Stimulated activated CD8-positive, alpha-beta memory T cell treated with anti-CD3 and anti-CD28 coated beads, Interleukin-15, amount 100 ng/mL, for 4 hours (primary cell): ENCODE data around the gene CASD1.

Experiments
- DNase-seq, 2 donors: peaks; one replicate each; pipeline ENCODE4 v3.0.0-alpha.2; 2020; ENCODE audit warnings: low read depth in 2 of 2

CASD1 gene

DNA sequence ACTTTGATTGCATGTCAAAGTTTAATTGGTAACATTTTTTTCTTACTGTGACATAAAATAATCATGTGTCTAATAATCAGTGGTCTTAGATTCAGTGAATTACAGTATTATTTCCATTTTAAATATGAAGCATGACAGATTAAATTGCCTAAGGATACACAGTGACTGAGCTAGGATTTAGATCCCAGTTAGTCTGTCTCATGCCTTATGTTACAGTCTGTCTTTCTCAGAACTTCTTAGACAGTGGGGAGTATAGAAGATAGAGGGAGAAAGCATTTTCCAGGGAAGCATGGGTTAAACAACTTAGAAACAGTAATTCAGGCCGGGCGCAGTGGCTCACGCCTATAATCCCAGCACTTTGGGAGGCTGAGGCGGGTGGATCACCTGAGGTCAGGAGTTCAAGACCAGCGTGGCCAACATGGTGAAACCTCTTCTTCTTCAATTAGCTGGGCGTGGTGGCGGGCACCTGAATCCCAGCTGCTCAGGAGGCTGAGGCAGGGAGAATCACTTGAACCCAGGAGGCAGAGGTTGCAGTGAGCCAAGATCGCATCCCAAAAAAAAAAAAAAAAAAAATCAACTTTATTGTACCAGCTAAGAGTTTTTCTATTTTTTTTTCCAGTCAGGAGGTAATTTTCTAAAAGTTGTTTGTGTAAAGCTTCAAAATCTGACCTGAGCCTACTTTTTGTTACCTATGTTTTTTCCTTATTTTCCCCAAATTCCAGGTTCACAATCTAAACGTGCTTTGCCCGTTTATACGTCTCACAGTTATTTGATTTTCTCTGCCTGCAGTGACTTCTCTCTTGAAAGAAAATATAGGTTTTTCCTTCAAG, 3.3 kb downstream of the CASD1 start:
- no peak for DNase-seq

DNA sequence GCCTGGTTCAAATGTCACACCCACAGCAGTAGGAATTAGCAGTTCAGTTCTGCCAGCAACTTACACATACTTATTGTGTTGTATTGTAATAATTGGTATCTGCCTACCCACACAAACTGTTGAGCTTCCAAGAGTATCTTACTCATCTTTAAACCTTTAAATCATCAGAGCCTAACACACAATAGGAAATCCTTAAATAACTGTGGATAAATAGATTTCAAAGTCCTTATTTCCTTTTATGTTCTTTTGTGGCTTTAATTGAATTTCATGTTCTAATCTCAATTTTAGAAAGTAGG, 3.9 kb downstream of the CASD1 start:
- no peak for DNase-seq

DNA sequence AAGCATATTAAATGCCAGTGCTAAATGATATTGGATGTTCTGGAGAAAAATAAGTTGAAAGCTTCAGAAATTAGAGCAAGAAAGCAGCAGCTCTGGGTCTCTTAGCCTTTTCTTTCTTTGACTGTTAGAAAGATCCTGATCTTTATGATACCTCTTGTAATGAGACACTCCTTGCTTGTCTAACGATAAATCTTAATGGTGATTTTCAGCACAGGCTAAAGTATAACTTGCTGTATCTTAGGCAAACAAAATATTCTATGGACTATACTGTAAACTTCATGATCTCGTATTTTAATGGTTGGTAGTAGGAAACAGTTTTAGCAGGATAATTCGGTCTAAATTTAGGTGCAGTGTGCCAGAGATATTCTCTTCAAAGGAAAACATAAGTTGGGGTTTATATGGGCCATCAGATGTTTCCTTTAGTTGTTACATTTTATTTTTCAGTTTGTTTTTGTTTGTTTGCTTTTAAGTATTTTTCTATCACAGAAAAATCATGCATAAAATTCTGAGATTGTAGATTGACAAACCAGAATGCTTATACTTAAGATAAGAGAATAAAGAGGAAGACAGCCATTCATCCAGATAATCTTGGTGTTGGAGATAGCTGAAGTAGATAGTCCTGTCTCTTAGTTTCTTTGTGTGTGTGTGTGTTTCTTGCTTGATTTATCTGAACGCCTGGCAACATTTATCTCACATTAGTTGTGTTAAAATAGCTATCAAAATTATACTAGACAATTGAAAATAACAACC, 4.7 kb downstream of the CASD1 start:
- no peak for DNase-seq

DNA sequence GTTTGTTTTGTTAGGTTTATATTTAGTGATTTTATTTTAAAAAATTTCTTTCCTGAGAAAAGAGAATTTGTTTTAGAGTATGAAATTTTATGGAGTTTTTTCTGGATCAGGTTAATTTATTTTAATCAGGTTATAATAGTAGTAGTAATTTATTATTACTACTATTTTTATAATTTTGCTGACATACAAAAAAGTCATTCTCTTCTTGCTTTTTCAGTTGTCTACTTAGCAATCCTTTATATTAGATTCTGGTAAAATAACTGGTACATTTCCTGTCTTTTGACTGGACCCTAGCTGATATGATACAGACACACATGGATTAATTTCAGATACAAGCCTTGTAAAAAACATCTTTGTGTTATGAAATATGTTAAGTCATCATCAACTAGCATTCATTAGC, 5.3 kb downstream of the CASD1 start:
- DNase-seq, result no peak

DNA sequence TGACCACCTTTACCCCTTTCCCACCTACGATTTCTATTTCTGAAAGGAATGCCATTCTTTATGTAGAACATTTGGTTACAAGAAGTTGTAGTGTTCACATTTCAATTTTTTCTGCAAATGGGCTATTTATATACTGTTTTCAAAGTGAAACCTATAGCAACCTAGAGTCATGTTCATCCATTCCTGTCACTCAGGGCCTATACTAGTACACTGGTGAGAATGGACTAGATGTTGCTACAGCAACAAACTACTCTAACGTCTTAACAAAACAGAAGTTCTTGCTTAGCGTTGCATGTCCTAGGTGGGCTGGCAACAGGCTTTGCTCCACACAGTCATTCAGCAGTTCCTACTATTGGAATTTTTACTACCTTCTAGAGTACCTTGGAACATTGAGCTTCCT, 16.3 kb downstream of the CASD1 start:
- no peak for DNase-seq

DNA sequence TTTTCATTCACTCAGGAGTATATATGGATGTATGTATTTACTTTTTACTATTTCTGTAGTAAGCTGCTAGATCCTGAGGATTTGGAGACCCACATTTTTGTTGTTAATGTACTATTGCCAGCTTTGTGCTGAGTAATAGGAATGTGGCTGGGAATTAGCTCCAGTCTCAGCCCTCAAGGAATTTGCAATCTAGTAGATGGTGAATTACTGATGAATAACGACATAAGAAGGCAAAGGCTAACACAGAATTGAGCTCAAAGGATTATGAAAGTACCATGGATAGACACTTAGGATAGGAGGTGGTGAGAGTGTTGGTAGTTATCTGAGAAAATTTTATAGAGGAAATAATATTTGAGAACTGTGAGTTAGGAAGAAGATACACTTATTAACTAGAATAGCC, 19.9 kb downstream of the CASD1 start:
- DNase-seq, result no peak

DNA sequence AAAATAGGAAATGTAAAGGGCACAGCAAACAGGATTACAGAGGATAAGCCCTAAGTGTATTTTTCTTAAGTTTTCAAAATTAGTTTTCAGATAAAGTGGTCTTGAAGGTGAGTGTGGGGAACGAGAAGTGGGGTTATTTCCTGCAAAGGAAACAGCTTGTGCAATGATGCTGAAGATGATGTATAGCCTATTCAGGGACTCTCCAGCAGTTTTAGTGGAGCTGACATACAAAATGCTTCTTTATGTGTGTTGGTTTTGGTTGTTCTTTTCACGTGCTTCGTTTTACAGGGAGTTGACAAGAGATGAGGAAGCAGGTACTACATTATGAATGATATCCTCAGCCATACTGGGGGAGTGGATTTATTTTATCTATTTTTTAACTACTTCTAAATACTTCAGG, 20.5 kb downstream of the CASD1 start:
- no peak for DNase-seq

DNA sequence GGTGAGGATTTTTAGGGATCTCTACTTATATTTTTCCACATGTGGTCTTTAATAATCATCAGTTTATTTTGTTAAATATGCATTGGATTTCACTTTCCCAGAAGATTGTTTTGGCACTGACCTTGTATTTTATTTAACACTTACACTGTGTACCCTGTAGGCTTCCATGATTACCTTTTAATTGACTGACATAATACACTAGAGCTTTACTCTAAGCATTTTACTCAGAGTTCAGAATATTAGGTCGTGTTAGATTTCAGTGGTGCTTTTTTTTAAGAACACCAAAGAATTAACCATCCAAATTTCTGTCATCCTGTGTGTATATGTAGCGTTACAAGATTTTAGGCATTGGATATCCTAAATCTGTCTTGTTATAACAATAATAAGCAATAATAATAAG, 23.1 kb downstream of the CASD1 start:
- no peak for DNase-seq

DNA sequence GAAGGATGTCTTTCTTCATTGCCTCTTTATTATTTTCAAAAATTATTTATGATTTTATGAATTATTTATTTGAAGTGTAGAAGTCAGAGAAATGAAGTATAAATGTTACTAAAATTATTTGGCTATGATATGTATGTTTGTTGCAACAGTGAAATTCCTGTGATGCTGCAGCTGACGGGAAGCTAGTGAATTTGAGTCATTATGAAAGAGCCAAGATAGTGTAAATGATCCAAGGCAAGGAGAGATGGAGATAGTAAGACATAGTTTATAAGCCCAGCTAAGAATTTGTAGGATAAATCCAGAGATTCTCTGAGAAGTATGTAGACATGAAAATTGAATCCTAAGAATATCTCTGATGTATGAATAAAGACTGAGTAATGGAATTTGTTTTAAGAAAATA, 30.8 kb downstream of the CASD1 start:
- DNase-seq, result no peak

DNA sequence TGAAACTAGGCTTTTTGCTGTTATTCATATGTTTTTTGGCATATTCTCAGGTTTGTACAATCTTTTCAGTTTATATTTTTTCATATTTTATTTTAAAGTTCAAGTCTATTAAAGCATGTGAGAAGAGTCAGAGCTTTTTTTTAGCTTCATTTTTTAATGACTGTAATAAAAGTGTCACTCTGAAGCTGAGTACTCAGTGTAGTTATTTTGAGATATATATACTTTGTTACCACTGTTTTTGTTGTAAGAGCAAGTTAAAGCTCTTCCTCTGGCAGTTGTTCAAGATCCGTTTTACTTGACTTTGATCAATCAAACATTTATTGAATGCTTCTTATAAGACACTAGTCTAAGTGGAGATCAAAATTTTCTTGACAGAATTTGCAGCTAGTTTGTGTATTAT, 37.5 kb downstream of the CASD1 start:
- DNase-seq, result no peak

DNA sequence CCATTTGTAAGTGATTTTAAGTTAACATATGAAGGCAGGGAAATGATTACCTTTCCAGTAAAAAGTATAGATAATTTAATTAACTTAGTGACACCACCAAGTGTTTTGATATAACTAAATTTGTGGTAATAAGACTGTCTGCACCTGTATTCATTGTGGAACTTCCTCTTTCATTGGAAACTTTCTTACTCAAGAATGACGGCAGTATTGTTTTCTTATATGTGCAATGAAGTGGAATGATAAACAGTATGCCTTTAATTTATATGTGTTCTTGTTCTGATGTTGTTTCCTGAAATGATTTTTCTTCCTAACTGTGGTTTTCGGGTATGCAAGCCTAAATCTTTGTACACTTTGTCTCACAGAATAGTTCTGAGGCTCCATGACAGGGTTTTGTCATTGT, 46.4 kb downstream of the CASD1 start:
- no peak for DNase-seq

DNA sequence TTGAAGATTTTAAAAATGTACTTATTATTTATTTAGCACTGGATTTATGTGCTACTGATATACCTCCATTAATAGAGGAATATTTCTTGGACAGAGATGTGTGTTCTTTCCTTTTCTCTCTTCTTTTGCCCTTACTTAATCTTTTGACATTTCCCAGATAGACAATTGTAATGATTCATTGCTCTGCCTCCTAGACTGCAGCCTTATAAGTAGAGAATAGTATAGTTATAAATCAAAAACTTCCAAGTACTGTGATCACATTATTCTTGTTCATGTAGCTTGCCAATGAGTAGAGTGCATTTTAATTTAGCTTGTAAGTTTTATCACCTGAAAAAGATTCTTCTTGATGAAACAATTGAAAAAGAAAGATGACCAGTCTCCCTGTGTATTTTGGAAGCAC, 47.6 kb downstream of the CASD1 start:
- no peak for DNase-seq

DNA sequence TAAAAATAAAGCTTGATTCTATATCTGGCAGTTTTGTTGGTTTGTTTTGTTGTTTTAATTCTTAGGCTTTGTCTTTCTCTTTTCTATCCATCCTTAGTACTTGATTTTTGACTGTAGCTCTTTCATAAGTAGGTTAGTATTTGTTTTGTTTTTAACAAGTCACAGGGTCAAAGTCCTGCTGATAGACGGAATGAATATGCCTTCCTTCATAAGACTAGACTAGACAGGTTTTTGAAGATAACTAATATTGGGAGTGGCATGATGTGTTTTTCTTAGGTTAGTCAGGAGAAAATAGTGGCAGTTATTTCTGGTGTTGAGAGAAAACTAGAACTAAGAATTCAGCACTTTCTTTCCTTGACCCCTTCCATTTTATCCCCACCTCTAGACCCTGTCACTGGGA, 50.4 kb downstream of the CASD1 start:
- no peak for DNase-seq

DNA sequence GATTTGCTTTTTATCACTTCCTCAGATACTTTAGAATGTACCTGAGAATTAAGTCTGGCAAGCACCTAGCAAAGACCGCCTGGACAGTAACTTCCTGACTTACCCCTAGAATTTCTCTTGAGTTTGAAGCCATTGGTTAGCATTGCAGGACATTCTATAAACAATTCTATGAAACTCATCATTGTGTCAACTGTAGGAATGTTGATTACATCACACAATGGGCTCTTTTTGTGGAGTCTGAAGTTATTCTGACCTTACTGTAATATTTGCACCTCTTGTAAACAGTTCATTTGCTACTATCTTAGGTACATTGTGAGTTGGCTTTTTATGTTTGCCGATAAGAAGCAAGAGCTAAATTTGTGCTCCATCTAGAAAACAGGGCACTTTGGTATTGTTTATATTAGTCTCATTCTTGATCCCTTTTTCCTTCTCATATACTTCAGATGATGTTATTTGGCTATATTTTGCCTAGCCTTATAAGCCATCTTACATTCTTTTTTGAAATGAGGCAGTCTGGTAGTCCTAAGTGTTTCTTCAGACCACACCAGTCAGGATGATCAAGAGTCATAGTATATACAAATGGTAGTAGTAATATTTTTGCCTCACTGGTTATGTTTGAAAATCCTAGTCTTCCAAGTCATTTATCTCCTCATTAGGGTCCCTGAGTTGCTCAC, 52.4 kb downstream of the CASD1 start:
- no peak for DNase-seq

DNA sequence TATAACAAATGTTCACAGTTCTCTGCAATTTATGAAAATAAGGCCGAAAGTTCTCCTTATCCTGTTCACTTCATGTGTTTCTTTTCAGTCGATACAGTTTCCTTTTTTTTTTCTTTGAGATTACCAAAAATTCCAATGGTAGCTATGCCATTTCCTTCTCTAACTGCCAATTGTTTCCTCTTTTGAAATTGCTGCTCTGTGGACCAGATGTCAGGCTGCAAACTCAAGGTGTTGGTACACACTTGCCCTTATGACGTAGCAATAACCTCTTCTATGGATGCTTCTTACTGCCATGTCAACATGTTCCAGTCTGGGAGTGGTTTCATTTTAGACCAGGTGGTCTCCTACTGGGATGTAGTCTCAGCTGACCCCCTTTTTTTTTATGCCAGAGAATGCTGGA, 52.9 kb downstream of the CASD1 start:
- no peak for DNase-seq

DNA sequence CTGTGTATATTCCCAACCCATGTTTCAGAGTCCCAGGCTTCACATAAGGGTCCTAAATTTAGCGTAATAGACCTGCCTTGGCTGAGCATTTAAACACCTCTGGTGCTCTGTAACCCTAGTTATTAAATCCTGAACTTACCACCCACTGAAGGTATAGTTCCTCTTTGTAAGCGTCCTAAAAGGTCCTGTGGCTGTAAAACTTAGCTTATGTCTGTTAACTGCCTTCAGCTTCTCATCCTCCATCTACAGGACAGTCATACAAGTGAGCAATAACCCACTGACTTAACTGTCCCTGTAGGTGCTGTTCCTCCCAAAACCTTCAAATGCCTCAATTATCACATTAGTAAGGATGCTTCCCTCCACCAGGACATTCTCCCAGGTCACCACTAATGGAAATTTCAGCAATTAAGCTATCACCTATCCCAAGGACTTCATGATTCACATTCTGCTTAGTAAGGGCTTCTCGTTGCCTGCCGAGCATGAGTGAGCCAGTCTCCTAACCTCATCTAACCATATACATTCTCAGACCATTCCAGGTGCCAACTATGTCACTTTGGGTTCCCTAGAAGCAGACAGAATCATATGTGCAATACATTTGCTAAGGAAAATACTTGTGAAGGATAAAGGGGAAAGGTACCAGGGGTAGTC, 55.8 kb downstream of the CASD1 start:
- DNase-seq, result no peak

DNA sequence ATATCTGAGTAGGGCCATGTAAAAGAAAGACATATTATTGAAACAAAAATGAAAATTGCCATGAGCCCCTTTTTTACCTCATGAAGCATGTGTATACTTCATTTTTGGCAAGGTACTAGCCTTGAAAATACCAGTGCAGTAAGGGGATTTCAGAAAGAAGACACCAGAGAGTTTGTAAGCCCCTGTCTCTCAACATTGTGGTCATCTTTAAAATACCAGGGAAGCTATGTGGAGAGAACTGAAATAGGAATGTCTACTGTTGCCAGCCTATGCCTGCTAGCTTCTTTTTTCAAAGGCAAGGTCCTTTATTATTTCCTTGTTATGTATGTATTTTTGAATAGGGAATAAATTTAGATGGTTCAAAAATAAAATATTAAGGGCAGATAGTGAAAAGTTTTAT, 57.8 kb downstream of the CASD1 start:
- no peak for DNase-seq

DNA sequence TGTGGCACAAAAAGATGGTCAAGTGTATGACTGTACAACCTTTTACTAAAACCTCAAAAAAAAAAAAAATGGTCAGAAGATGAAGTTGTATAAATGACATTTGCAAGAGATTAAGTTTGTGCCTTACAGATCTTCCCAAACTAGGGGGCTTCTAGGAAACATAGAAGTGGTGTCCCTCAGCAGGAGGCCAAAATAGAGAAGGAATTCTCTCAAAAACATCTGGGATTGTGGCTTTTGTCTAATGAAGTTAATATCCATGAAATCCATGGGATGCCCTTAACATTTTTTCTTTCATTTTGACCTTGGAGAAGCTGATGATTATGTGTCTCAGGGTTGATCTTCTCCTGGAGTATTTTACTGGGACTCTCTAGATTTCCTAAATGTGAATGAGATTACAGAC, 62.2 kb downstream of the CASD1 start:
- DNase-seq, result no peak

DNA sequence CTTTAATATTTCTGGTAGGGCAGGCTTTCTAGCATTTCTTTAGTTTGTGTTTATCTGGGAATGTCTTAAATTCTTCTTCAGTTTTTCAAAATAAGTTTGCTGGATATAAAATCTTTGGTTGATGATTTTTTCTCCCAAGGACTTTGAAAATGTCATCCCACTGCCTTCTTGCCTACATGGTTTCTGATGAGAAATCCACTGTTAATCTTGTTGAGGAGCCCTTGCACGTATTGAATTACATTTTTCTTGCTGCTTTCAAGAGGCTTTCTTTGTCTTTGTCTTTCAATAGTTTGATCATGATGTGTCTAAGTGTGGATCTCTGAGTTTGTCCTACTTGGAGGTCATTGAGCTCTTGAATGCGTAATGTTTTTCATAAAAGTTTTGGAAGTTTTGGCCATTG, 66.0 kb downstream of the CASD1 start:
- DNase-seq, result no peak

DNA sequence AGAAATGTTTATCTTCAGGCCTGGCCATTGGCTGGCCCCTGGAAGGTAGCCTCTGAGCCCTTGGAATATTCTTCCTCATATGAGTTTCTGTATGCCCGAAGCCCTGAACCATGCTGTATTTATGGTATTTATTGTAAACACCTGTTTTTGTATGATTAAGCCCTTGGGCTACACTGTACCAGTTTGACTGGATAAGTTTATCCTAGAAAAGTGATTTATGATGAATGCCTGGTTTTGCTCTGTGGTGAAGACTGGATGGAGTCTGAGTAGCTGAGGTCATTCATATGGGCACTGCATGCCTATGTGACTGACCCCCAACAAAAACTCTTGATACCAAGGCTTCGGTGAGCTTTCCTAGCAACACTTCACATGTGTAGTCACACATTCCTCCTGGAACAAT, 66.7 kb downstream of the CASD1 start:
- DNase-seq, result no peak

DNA sequence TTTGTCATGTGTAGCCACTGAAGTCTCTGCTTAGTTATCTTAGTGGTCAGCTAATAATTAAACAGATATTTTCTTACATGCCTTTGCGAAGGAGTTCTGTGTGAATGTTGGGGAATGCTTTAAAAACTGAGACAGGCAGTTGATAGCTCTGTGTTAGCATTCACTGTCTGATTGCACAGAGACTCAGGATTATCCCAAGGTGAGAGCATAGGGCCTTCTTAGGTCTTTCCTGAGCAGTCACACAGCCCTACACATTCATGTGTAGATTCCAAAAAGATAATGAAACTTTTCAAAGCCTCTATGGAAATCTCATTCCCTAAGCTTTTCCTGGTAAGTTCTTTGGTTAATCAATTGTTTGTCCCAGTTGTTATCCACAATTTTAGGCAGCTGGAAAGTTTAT, 67.7 kb downstream of the CASD1 start:
- DNase-seq, result no peak

DNA sequence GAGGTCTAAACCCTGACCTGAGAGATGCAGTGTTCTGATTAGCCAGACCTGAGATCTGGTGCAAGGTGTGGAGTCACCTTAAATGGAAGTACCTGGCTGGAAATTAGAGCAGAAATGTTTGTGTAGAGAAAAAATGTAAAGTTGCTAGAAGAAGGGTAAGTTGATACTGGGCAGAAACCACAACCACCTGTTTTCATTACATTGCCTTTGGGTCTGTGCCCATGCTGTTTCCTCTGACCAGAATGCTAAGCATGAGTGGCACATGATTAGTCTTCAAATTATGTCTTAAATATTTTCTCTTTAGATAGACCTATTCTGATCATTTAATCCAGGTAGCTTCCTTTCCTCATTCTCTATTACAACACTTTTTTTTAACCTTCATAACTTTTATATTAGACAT, 69.0 kb downstream of the CASD1 start:
- DNase-seq, result no peak

DNA sequence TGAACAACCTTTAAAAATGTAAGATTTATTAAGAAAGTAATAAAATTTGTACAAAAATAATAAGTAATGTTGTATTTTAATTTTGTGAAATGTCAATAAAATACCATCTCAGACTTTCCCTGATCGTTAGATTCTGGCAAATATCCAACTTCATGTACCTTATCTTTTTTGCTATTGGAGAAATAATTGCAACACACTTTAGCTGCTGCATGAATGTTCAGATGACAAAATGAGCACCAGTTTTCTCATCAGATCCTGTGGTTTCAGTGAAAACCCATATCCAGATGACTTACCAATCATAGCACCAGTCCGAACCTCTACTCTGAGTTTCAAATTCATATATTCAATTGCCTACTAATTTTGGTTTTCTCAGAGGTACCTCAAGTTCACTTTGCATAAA, 69.9 kb downstream of the CASD1 start:
- no peak for DNase-seq
